Stimulated activated CD4-positive, alpha-beta T cell treated with anti-CD3 and anti-CD28 coated beads, Interleukin-15, amount 100 ng/mL, for 24 hours (primary cell): ENCODE measurements around the gene KXD1.
"Not testable (repeated sequence)": the region's sequence is repeated elsewhere in the genome, so short reads cannot be mapped to it uniquely, and the experiment has no call there.

Experiments used
- DNase-seq: peaks from one replicate; pipeline ENCODE4 v3.0.0-alpha.2; 2020

Gene KXD1

DNA sequence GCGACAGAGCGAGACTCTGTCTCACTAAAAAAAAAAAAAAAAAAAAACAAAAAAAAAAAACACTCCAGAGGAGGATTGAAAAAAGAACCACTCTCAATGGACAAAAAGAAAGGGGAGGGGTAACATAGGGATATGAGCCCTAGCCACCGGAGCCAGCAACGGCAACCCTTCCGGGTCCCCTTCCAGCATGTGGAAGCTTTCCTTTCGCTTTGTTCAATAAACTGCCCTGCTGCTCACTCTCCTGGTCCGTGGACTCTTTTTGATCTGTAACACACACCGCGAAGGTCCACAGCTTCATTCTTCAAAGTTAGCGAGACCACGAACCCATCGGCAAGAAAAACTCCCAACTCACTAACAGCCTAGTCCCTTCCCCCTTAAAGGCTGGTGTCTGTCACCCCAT is 29.9 kb downstream of the KXD1 start:
- DNase-seq: no peak

- DNase-seq: no peak
Measured at GRCh38 chr19:18587962-18588610, 30.4 kb downstream of the KXD1 start.

- DNase-seq: peak; percentile 95
Measured at GRCh38 chr19:18588611-18589379, 31.1 kb downstream of the KXD1 start, which contains the start of gene REX1BD. Gene REX1BD, plus strand, starts transcription at chr19:18588798. Its CDS starts 4 bp downstream, at chr19:18588802.

- DNase-seq: peak; percentile 77
Measured at GRCh38 chr19:18589380-18590272, 32.0 kb downstream of the KXD1 start.

DNA sequence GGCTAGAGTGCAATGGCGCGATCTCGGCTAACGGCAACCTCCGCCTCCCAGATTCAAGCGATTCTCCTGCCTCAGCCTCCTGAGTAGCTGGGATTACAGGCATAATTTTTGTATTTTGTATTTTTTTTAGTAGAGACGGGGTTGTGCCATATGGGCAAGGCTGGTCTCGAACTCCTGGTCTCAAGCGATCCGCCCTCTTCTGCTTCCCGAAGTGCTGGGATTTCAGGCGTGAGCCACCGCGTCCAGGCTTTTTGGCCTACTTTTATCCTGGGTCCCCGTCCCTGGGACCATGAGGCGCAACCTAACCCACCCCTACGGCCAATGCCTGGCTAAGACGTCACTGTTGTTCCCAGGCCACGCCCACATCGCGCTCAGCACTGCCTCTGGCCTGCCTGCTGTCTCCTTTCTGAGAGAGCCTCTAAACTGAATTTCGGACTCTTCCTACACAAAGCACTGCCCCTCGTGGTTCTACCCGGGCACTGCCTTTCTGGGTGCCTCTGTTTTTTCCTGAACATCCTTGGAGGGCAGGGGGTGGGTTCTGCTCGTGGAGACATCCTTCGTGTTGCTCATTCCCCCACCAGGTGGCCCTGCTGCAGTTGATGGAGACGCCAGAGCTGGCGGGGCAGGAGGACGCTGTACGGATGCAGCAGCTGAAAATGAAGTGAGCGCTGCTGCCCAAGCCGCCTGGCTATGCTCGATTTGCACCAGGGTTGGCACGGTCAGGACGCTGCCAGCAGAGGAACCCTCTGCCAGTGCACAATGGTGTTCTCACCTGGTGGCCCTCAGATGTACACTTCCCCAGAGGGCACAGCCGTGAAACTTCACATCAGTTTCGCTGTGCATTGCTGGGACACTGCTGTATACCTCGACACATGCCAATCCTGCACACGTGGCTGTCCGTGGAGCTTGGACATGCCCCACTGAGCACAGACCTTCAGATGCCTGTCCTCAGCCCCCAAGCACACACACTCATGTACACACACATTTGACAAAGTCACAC is 32.9 kb downstream of the KXD1 start:
- peak; percentile 50 for DNase-seq

DNA sequence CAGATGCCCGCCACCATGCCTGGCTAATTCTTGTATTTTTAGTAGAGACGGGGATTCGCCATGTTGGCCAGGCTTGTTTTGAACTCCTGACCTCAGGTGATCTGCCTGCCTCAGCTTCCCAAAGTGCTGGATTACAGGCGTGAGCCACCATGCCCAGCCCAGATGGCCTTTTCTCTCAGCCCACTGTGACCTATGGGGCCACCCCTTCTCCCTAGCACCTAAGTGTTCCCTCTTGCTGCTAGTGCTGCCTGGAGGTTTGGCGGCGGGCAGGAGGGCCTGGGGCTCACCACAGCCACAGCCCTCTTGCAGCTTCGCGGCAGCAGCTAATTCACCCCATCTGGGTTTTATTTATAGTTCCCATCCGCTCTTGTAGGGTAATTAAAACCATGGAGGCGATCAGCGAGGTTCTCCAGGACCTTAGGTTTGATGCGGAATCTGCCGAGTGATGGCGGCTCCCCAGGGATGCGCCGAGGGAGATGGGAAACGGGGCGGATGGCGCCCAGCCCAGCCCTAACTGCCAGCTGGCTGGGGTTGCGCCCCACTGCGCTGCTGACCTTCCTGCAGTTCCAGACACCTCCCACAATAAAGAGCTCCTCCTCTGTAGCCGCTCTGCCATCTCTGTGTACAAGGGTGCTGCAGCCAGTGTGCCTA is 34.2 kb downstream of the KXD1 start:
- no peak for DNase-seq

GRCh38 chr19:18592732-18593131 is 35.1 kb downstream of the KXD1 start:
- DNase-seq: not testable (repeated sequence)

DNA sequence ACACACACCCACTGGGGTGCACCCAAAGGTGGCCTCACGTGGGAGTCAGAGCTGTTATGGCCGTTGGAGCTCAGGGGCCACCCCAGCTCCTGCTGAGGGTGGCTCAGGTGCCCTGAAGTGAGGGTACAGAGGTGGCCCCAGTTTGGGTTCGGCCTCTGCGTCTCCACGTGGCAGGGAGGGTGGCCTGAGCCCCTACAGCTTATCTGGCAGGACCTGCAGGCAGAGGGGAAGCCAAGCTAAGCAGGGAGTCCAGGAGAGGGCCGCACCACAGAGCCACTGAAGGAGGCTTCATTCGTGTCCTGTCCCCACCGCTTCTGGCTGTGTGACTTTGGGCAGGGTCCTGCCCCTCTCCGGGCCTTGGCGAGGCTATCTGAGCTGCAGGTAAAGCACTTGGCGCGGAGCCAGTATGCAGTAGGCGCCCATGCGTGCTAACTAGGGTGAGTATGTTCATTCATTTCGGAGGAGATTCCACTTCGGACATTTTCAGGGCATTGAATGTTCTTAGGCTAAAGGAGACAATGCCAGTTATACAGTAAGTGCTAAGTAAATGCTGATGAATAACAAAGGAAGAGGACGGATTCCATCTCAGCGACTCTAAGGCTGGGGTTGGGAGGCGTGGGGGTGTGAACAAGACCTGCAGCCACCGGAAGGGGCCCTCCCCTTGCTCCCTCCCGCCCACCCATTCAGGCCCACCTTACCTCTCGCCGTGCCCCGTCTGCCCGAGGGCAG is 35.9 kb downstream of the KXD1 start:
- DNase-seq: no peak

GRCh38 chr19:18594096-18594823 is 36.6 kb downstream of the KXD1 start:
- peak; percentile 82 for DNase-seq

GRCh38 chr19:18594824-18595373 is 37.2 kb downstream of the KXD1 start:
- DNase-seq: no peak

DNA sequence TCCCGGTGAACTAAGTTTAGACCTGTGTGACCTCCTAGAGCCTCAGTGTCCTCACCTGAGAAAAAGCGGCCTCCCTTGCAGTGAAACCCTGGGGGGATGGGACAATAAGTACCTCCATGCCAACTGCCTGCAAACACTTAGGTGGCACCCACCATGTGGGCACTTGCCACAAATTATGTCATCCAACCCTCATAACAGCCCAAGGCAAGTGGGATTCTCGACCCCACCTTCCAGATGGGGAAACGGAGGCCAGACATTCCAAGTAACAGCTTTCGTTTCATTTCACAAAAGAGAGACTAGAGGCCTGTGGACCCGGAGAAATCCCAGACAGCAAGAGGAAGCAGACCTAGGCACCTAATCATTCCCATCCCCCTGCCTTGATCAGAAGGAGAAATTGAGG is 37.8 kb downstream of the KXD1 start:
- DNase-seq: no peak

DNA sequence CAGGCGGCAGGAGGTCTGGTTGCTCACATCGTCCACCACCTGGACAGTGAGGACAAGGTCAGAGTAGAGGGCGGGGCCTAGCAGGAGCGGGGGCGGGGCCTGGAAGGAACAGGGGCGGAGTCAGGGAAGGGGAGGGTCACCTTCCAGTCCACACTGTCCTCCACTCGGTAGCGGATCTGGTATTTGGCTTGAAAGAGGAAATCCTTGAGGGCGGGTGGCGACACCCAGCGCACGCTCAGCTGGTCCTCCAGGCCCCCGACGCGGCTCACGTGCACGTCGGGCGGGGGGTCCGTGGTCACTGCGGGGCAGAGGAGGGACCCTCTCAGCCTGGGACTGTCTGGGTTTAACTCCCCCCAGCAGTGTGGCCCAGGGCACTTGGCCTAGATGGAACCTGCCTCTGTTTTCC is 39.1 kb downstream of the KXD1 start:
- DNase-seq: no peak

GRCh38 chr19:18597809-18598660 is 40.4 kb downstream of the KXD1 start:
- DNase-seq: no peak

- no peak for DNase-seq
Measured at GRCh38 chr19:18599485-18599884, 41.8 kb downstream of the KXD1 start.

GRCh38 chr19:18600692-18601397 is 43.2 kb downstream of the KXD1 start:
- DNase-seq: not testable (repeated sequence)

GRCh38 chr19:18601875-18602274 is 44.2 kb downstream of the KXD1 start:
- no peak for DNase-seq

DNA sequence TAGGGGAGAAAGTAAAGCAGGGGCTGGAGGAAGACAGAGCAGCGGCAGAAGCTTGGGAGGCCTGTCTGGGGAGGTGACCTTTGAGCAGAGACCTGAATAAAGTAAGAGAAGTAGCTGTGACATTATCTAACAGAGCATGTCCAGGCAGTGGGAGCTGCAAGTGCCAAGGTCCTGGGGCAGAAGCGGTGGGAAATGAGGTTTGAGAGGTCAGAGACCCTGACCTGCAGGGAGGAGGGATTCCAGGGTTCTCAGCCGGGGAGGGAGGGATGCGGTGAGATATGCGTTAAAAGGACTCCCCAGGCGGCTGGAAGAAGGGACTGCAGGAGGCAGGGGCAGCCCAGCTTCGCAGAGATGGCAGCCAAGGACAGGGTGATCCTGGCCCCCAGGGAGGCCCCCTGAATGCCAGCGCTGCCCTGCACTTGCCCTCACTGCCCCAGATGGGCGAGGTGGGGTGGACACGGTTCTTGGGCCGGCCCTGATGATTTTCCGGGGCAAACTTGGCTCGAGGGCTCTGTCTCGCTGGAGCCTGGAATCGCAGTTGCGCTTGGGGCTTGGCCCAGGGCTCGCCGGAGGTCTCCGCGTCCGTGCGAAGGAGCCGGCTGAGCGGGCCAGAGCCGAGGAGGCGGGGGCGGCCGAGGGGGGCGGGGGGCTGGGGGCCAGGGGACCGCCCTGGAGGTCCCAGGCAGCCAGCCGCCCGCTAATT is 45.7 kb downstream of the KXD1 start:
- DNase-seq: no peak
